Adipose tissue (tissue), 3 donors: ENCODE results near the gene PCDH7. TPM values are rescaled to one million over a fixed set of nuclear protein-coding genes. Genes with fewer than 3 reads are reported as not detected.

Source experiments
- H3K27ac ChIP-seq: one replicate; pipeline ENCODE4 v1.5.1; 2013; ENCODE audit warnings: low read depth, low read length
- WGBS, 3 donors: extraction: QIAGEN DNeasy Blood & Tissue Kit; methylation state at CpG; one replicate each; pipeline ENCODE4 v1.1.7; 2013; 5-methylcytosine and 5-hydroxymethylcytosine counted together
- polyA plus RNA-seq, 3 donors: library from polyadenylated mRNA; stranded (reverse); fragments of 200-250 nt; gene quantifications; one replicate each; pipeline ENCODE4 v1.2.3, GENCODE V29; 2013
- donor health status: healthy with polysubstance abuse.
- donor health status: Bipolar disorder and iron deficiency.
- donor health status: healthy.

PCDH7 gene
- polyA plus RNA-seq, 3 donors = 0.30 to 2.1 (median 0.90) TPM

DNA sequence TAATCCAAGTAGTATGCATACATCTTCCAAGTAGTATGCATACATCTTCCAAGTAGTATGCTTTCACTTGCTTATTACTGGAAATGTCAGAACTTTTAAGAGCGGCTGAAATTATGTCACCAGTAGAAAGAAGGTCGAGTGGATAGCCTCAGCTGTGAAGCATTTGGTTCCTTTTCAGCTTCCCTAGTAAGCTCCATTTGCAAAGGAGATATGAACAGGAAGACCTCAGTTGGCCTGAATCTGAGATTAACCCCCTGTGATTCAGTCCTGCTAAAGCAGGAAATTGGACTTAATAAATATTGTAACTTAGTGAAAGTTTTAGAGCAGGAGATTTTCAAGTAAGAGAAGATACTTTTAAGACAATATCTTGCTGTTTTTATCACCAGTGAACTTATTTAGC lies 48.1 kb downstream of the PCDH7 start:
- WGBS, 3 donors = 28 to 44% (median 40%) methylated on average over 2 of the region's 2 CpGs
- no peak overlapping the region for H3K27ac ChIP-seq

DNA sequence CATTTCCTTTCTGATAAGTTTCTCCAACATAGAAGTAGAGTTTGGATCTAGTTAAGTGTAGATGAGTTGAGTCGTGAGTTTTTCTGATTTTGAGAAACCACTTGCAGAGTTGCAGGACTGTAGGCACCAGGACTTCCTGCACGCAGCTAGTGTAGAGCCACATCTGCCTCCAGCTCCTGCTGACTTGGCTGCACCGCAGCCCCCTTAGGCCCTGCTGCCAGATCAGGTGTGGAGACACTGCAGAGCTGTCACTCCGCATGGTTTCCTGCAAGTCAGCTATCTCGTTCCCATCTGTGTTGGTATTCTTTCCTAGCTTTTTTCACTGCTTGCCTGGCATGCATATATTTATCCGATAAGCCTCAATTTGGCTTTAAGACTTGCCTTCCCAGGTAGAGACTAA lies 48.9 kb downstream of the PCDH7 start:
- H3K27ac ChIP-seq = no peak overlapping the region
- 68 to 79% (median 78%) methylated on average over 6 of the region's 6 CpGs for WGBS, 3 donors

DNA sequence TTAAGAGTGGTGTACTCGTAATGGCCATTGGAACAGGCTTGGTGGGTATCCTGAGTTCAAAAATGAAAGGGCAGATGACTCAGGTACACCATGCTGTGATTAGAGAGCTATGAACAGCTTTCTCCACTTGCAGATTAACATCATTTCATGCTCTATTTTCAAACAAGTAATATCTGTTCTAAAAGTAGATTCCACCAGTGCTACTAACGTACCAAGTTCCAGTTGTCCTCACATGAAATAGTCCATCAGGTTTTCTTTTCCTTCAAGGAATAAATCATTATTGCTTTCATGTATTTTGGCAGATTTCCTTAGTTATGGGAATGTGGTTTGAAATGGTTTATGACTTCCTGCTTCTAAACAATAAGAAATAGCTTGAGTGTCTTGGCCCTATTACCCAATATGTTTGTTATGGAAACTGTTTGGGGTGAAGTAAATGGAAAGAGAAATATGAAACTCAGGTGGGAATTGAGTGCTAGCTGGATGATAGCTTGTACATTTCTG lies 49.9 kb downstream of the PCDH7 start:
- 43 to 54% (median 47%) methylated on average over 2 of the region's 2 CpGs for WGBS, 3 donors
- H3K27ac ChIP-seq = no peak overlapping the region

DNA sequence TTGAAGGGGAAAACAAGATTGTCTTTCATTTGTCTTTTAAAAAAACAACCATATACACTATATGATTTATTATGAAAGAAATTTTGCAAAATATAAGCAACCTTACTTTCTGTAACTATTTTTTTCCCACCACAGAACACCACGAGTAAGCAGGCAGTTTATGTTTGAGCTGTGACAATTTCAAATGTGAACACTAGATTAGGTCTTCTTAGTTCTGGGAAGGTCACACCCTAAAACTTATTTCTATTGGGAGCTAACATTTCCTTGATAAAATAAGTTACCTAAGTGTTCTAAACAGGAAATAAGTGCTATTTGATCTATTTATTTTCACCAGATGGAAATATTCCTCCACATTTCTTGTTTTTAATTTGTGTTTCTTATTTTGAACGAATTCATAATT lies 50.6 kb downstream of the PCDH7 start:
- no peak overlapping the region for H3K27ac ChIP-seq
- 54 to 61% (median 56%) methylated on average over 2 of the region's 2 CpGs for WGBS, 3 donors

DNA sequence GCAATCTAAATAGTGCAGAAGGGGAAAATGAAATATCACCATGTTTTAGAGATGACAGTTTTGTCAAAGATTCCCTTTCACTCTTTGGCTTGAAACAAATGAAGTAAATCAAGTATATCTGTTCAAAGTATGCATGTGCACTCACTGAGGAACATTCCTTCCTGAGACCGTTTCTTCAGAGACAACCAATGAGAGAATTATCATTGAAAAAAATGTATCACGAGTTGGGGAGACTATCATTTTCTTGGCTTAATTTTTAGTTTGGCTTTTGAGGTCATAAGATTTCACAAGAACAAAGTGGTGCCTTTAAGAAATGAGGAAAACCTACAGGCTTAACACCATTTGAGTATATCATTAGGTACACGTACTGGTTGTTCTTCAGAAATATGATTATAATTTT lies 56.3 kb downstream of the PCDH7 start:
- H3K27ac ChIP-seq = no peak overlapping the region
- WGBS, 3 donors = 64 to 66% (median 65%) methylated on average over 3 of the region's 3 CpGs

DNA sequence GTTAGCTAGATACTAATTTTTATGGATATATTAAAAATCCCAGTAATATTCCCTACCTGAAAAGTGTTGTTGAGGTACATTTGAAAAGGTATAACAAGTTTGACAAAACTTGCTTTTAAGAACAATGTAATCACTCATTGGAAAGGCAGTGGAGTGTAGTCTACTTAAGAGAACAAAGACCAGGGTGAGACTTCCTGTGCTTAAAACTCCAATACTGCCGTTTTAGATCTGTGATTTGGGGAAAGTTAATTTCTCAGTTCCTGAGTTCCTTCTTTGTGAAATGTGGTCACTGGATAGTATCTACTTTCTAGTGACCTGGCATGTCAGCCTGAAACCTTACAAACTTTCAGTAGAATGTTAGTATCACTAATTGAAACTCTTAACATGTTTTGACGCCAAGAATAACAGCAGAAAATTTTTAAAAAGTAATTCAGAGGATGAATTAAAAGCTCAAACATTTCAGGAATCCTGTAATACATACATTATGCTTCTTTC lies 56.8 kb downstream of the PCDH7 start:
- WGBS, 3 donors = 45 to 54% (median 50%) methylated on average over 2 of the region's 2 CpGs
- H3K27ac ChIP-seq = no peak overlapping the region
